Spleen (tissue), 11 donors: ENCODE results near the gene TMEM91. TPM values are rescaled to one million over a fixed set of nuclear protein-coding genes. Genes with fewer than 3 reads are reported as not detected.
A peak's percentile ranks its signal among the peaks of the same experiment; 100 is the strongest.

Source experiments
- DNase-seq: peaks from one replicate; pipeline ENCODE4 v3.0.0-alpha.2; 2020
- H3K27ac ChIP-seq, 8 donors: fragments of 200-600 bp; sonication (generic) in 7 of 8; 1 replicate in 4 of 8; 2 replicates in 4 of 8; pipeline versions ENCODE4 v1.5.0 to v1.8.0; 2016 to 2021; ENCODE audit warnings: inconsistent platforms in 4 of 8, mild to moderate bottlenecking in 4 of 8, moderate library complexity in 1 of 8
- H3K27me3 ChIP-seq, 7 donors: fragments of 200-600 bp; sonication (generic) in 6 of 7; replicated peaks in 1 of 7; 1 replicate in 4 of 7; 2 replicates in 3 of 7; pipeline versions ENCODE4 v1.5.0 to v1.8.0; 2016 to 2021; ENCODE audit warnings: inconsistent platforms in 3 of 7, mild to moderate bottlenecking in 1 of 7
- H3K36me3 ChIP-seq, 6 donors: fragments of 200-600 bp; sonication (generic) in 5 of 6; 1 replicate in 4 of 6; 2 replicates in 2 of 6; pipeline versions ENCODE4 v1.5.0 to v1.8.0; 2016 to 2021; ENCODE audit warnings: inconsistent platforms in 2 of 6
- H3K4me1 ChIP-seq, 6 donors: fragments of 200-600 bp; sonication (generic) in 5 of 6; 1 replicate in 3 of 6; 2 replicates in 3 of 6; pipeline versions ENCODE4 v1.5.0 to v1.8.0; 2016 to 2021; ENCODE audit warnings: inconsistent platforms in 3 of 6
- H3K4me3 ChIP-seq, 8 donors: fragments of 200-600 bp; sonication (generic) in 7 of 8; 1 replicate in 4 of 8; 2 replicates in 4 of 8; pipeline versions ENCODE4 v1.5.0 to v1.8.0; 2016 to 2021; ENCODE audit warnings: inconsistent platforms in 4 of 8, mild to moderate bottlenecking in 4 of 8, moderate library complexity in 2 of 8
- H3K9me3 ChIP-seq, 8 donors: fragments of 200-600 bp; sonication (generic) in 7 of 8; 1 replicate in 4 of 8; 2 replicates in 4 of 8; pipeline versions ENCODE4 v1.5.0 to v1.8.0; 2016 to 2021; ENCODE audit warnings: inconsistent platforms in 4 of 8
- CTCF ChIP-seq, 11 experiments: fragments of 200-600 bp in 7 of 11; fragments of 450-650 bp in 4 of 11; sonication (generic) in 4 of 11; IDR thresholded peaks in 8 of 11; conservative IDR thresholded peaks in 3 of 11; 1 replicate in 7 of 11; 2 replicates in 4 of 11; pipeline versions ENCODE4 v1.4.0 to v1.8.0; 2016 to 2021; ENCODE audit warnings: antibody characterized with exemption in 11 of 11, inconsistent platforms in 4 of 11, mild to moderate bottlenecking in 1 of 11
- POLR2A ChIP-seq, 3 donors: fragments of 450-650 bp; IDR thresholded peaks; one replicate each; pipeline ENCODE4 v1.5.1; 2017; ENCODE audit warnings: antibody characterized with exemption in 3 of 3, mild to moderate bottlenecking in 1 of 3
- POLR2AphosphoS5 ChIP-seq, 3 donors: sonication (generic); formaldehyde crosslinking; IDR thresholded peaks; one replicate each; pipeline ENCODE4 v1.5.1; 2017; ENCODE audit warnings: antibody characterized with exemption in 3 of 3
- WGBS, 5 donors: extraction: QIAGEN DNeasy Blood & Tissue Kit in 3 of 5; methylation state at CpG; one replicate each; pipeline versions ENCODE4 v1.1.5 to v1.1.7; 2013 to 2018; 5-methylcytosine and 5-hydroxymethylcytosine counted together
- intact Hi-C: fragments of 100-400 bp; cut with DNase I; formaldehyde crosslinking; loops from one replicate; pipeline ENCODE4 v1.15.0; 2023; ENCODE audit warnings: low total_unique reads
- polyA plus RNA-seq, 3 donors: library from polyadenylated mRNA; stranded (reverse); fragments of 200-250 nt; gene quantifications; one replicate each; pipeline ENCODE4 v1.2.1, GENCODE V29; 2013
- total RNA-seq, 7 donors: library from RNA; depleted of rRNA in 3 of 7; stranded (reverse); fragments of >200 nt in 3 of 7; fragmentation: NEBNext Ultra II Directional in 4 of 7; extraction: Animal tissue kit (Norgen Biotek cat#: 25700) in 4 of 7; gene quantifications; one replicate each; pipeline versions ENCODE4 v1.1.0 to v1.2.1, GENCODE V29; 2016 to 2021
- donor health status: healthy with polysubstance abuse.
- donor health status: DM: no; HTN: no; CAD: no; lungs with moderate emphysema.
- donor health status: DM: no; HTN: no; CAD: no.
- donor health status: Bipolar disorder and iron deficiency.
- donor health status: healthy.
- donor health status: DM: no; HTN: no; CAD: no.
- donor health status: DM: yes; HTN: yes; CAD: no.

Gene TMEM91
- total and polyA plus RNA-seq, 10 donors: 13.4 to 62.0 (median 26.0) TPM

GRCh38 chr19:41355035-41355434, 21.3 kb upstream of the TMEM91 start:
- Histone ChIP-seq H3K9me3 (no peaks in the 10 kb centered on the region), H3K27ac (peak overlapping the region; percentile 20 to 98 (median 92)), H3K27me3 (no peaks in the 10 kb centered on the region), H3K4me1 (peaks cover 31 to 79% (median 60%) of the 10 kb centered on the region in 6 donors), H3K4me3 (peak overlapping the region in 1 of 8 donors; percentile 99), H3K36me3 (no peaks in the 10 kb centered on the region)
- TF ChIP-seq CTCF (IDR thresholded peaks at IDR 0.05 in 8 of 11, conservative IDR thresholded peaks at IDR 0.05 in 3 of 11) (no peak), POLR2AphosphoS5 (IDR thresholded peaks at IDR 0.05) (no peak), POLR2A (IDR thresholded peaks at IDR 0.05) (no peak)
- intact Hi-C loops: loop anchor here (5.0 kb wide), 1 partner anchor 33 kb away; no protein-coding TSS in a partner anchor
- WGBS, 5 donors: 77 to 90% (median 85%) methylated on average over 1 of the region's 1 CpG
- no peak for DNase-seq

- WGBS, 5 donors: 40 to 62% (median 59%) methylated on average over 3 of the region's 3 CpGs
- Histone ChIP-seq H3K4me1 (peaks cover 24 to 75% (median 53%) of the 10 kb centered on the region in 6 donors), H3K4me3 (no peak overlapping the region), H3K9me3 (no peaks in the 10 kb centered on the region), H3K36me3 (peaks cover 0 to 3% (median 0%) of the 10 kb centered on the region in 6 donors), H3K27ac (peak overlapping the region in 6 of 8 donors; percentile 44 to 98 (median 95)), H3K27me3 (no peaks in the 10 kb centered on the region)
- DNase-seq: peak; percentile 81
- intact Hi-C loops: loop anchor here (5.0 kb wide), 1 partner anchor 34 kb away; no protein-coding TSS in a partner anchor
- TF ChIP-seq POLR2A (IDR thresholded peaks at IDR 0.05): no peak
- TF ChIP-seq POLR2AphosphoS5 (IDR thresholded peaks at IDR 0.05): no peak
- no peak for TF ChIP-seq CTCF (IDR thresholded peaks at IDR 0.05 in 8 of 11, conservative IDR thresholded peaks at IDR 0.05 in 3 of 11)
Measured at GRCh38 chr19:41355802-41356201, 20.5 kb upstream of the TMEM91 start.

GRCh38 chr19:41356984-41357739, 19.2 kb upstream of the TMEM91 start:
- H3K27ac ChIP-seq: peak overlapping the region in 7 of 8 donors; percentile 29 to 98 (median 63)
- TF ChIP-seq CTCF (IDR thresholded peaks at IDR 0.05 in 8 of 11, conservative IDR thresholded peaks at IDR 0.05 in 3 of 11) (no peak), POLR2AphosphoS5 (IDR thresholded peaks at IDR 0.05) (no peak), POLR2A (IDR thresholded peaks at IDR 0.05) (no peak)
- no peaks in the 10 kb centered on the region for H3K9me3 ChIP-seq
- no peak for DNase-seq
- H3K36me3 ChIP-seq: peaks cover 0 to 9% (median 0%) of the 10 kb centered on the region in 6 donors
- intact Hi-C loops: loop anchor here (5.0 kb wide), 1 partner anchor 35 kb away; no protein-coding TSS in a partner anchor
- 54 to 67% (median 59%) methylated on average over 11 of the region's 11 CpGs for WGBS, 5 donors
- peaks cover 23 to 68% (median 47%) of the 10 kb centered on the region in 6 donors for H3K4me1 ChIP-seq
- H3K4me3 ChIP-seq: no peak overlapping the region
- no peaks in the 10 kb centered on the region for H3K27me3 ChIP-seq

GRCh38 chr19:41357746-41358145, 18.6 kb upstream of the TMEM91 start:
- Histone ChIP-seq H3K36me3 (peaks cover 0 to 9% (median 0%) of the 10 kb centered on the region in 6 donors), H3K4me1 (peaks cover 27 to 68% (median 52%) of the 10 kb centered on the region in 6 donors), H3K4me3 (no peak overlapping the region), H3K9me3 (no peaks in the 10 kb centered on the region), H3K27me3 (no peaks in the 10 kb centered on the region), H3K27ac (peak overlapping the region in 6 of 8 donors; percentile 29 to 98 (median 58))
- TF ChIP-seq POLR2AphosphoS5 (IDR thresholded peaks at IDR 0.05) (peak in 1 of 3 donors; percentile 31), POLR2A (IDR thresholded peaks at IDR 0.05) (no peak)
- intact Hi-C loops: loop anchor here (5.0 kb wide), 1 partner anchor 35 kb away; no protein-coding TSS in a partner anchor
- DNase-seq: no peak
- 88 to 95% (median 92%) methylated on average over 12 to 13 of the region's 13 CpGs for WGBS, 5 donors
